ENCODE measurements around the gene RAI14.

RAI14 gene

DNA sequence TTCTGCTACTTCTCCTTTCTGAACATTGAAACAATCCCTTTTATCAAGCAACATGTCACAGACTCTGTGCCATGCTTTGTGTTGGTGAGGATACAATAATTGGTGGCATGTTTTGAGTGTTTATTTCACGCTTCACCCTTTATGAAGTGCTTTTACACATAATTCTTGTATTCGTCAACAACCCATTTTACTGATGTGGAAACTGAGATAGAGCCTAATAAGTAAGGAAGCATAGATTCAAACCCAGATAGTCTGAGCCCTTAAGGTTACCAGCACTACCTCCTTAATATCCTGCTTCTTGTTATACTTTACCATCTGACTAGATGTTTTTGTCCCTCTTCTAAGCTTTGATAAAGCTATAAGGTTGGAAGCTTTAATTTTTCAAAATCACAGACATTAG lies 133.5 kb downstream of the RAI14 start:
- peaks cover 13% of the 10 kb centered on the region; the same call in 1 of the 2 replicates for H3K9me3 ChIP-seq (ENCODE audit: insufficient read depth, low read length)
- DNase-seq (ENCODE audit: low read depth, low spot score) = no peak
- no peak overlapping the region for H3K4me3 ChIP-seq (ENCODE audit: insufficient read length, low read depth)
- no peaks in the 10 kb centered on the region for H3K27me3 ChIP-seq (ENCODE audit: insufficient read depth, insufficient read length)
- no peak overlapping the region for H3K9ac ChIP-seq (ENCODE audit: insufficient read length, low read depth)
- peaks cover 2% of the 10 kb centered on the region for H3K36me3 ChIP-seq (ENCODE audit: insufficient read depth, insufficient read length, low read length)
- no peaks in the 10 kb centered on the region for H3K4me1 ChIP-seq (ENCODE audit: insufficient read depth, insufficient read length)
- TF ChIP-seq YY1 (IDR thresholded peaks at IDR 0.05; ENCODE audit: insufficient read depth, insufficient read length) = no peak
- TF ChIP-seq SUZ12 (IDR thresholded peaks at IDR 0.05; ENCODE audit: extremely low read depth, insufficient read depth, insufficient read length) = no peak
- TF ChIP-seq ZNF274 (IDR thresholded peaks at IDR 0.05; ENCODE audit: low read depth, low read length) = no peak

GRCh38 chr5:34790069-34790468 lies 133.9 kb downstream of the RAI14 start:
- H3K9ac ChIP-seq (ENCODE audit: insufficient read length, low read depth) = no peak overlapping the region
- DNase-seq (ENCODE audit: low read depth, low spot score) = no peak
- TF ChIP-seq YY1 (IDR thresholded peaks at IDR 0.05; ENCODE audit: insufficient read depth, insufficient read length) (no peak), ZNF274 (IDR thresholded peaks at IDR 0.05; ENCODE audit: low read depth, low read length) (no peak), SUZ12 (IDR thresholded peaks at IDR 0.05; ENCODE audit: extremely low read depth, insufficient read depth, insufficient read length) (no peak)
- no peaks in the 10 kb centered on the region for H3K27me3 ChIP-seq (ENCODE audit: insufficient read depth, insufficient read length)
- no peaks in the 10 kb centered on the region for H3K4me1 ChIP-seq (ENCODE audit: insufficient read depth, insufficient read length)
- peaks cover 13% of the 10 kb centered on the region; the same call in 1 of the 2 replicates for H3K9me3 ChIP-seq (ENCODE audit: insufficient read depth, low read length)
- H3K36me3 ChIP-seq (ENCODE audit: insufficient read depth, insufficient read length, low read length) = peaks cover 2% of the 10 kb centered on the region
- no peak overlapping the region for H3K4me3 ChIP-seq (ENCODE audit: insufficient read length, low read depth)

DNA sequence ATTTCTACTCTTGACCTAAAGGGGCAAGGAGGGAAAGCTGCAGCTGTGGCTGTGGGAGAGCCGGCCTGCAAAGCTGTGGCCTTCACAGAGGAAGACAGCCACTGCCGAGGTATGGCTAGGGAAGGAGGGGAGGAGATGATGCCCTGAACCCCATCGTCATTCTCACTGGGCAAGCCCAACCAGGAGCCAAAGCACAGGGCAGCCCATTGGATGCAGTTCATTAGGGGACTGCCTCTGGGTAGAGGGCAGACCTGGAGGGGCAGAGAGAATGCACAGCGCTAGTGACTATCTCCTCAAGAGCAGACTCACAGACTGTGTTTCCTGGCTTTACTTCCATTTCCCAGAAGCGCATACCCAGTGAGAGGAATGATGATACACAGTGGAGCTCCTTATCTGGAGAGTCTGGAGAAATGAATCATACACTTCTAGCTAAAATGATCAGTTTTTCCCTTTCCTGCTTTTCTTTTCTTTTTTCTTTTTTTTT lies 135.7 kb downstream of the RAI14 start:
- H3K4me3 ChIP-seq (ENCODE audit: insufficient read length, low read depth) = no peak overlapping the region

DNA sequence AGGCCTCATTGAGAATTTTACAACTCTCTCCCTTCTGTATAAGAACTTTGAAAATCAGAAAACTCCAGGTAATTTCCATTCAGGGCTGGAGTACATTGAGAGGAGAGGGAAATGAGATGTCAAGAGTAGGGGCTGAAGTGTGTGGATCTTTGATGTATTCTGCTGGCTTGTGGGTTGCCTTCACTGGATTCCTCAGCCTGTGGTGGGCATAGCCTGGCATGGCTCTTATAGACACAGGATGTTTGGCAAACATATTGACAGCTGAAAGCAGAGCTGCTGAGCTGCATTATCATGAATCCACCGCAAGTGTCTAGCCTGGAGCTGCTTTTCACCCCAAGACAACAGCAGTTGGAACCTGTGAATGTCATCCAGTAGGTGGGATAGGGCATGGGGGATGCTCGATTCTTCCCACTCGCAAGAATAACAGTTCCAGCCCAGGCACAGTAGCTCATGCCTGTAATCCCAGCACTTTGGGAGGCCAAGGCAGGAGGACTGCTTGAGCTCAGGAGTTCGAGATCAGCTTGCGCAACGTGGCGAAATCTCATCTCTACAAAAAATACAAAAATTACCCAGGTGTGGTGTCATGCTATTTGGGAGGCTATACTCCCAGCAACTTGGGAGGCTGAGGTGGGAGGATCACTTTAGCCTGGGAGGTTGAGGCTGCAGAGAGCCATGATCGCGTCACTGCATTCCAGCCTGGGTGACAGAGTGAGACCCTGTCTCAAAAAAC lies 146.9 kb downstream of the RAI14 start:
- H3K36me3 ChIP-seq (ENCODE audit: insufficient read depth, insufficient read length, low read length) = peaks cover 71% of the 10 kb centered on the region
- no peaks in the 10 kb centered on the region for H3K27me3 ChIP-seq (ENCODE audit: insufficient read depth, insufficient read length)
- H3K9me3 ChIP-seq (ENCODE audit: insufficient read depth, low read length) = no peaks in the 10 kb centered on the region
- no peak overlapping the region for H3K9ac ChIP-seq (ENCODE audit: insufficient read length, low read depth)
- DNase-seq (ENCODE audit: low read depth, low spot score) = no peak
- no peaks in the 10 kb centered on the region for H3K4me1 ChIP-seq (ENCODE audit: insufficient read depth, insufficient read length)
- no peak overlapping the region for H3K4me3 ChIP-seq (ENCODE audit: insufficient read length, low read depth)
- no peak for TF ChIP-seq SUZ12 (IDR thresholded peaks at IDR 0.05; ENCODE audit: extremely low read depth, insufficient read depth, insufficient read length)
- TF ChIP-seq YY1 (IDR thresholded peaks at IDR 0.05; ENCODE audit: insufficient read depth, insufficient read length) = no peak
- TF ChIP-seq ZNF274 (IDR thresholded peaks at IDR 0.05; ENCODE audit: low read depth, low read length) = no peak

More for the DNA sequence above, 135.7 kb downstream of the RAI14 start:
- H3K9me3 ChIP-seq (ENCODE audit: insufficient read depth, low read length) = peaks cover 7% of the 10 kb centered on the region; the same call in 1 of the 2 replicates
- H3K9ac ChIP-seq (ENCODE audit: insufficient read length, low read depth) = no peak overlapping the region
- no peaks in the 10 kb centered on the region for H3K4me1 ChIP-seq (ENCODE audit: insufficient read depth, insufficient read length)
- H3K36me3 ChIP-seq (ENCODE audit: insufficient read depth, insufficient read length, low read length) = peaks cover 12% of the 10 kb centered on the region
- no peaks in the 10 kb centered on the region for H3K27me3 ChIP-seq (ENCODE audit: insufficient read depth, insufficient read length)
- TF ChIP-seq YY1 (IDR thresholded peaks at IDR 0.05; ENCODE audit: insufficient read depth, insufficient read length) (no peak), SUZ12 (IDR thresholded peaks at IDR 0.05; ENCODE audit: extremely low read depth, insufficient read depth, insufficient read length) (no peak), ZNF274 (IDR thresholded peaks at IDR 0.05; ENCODE audit: low read depth, low read length) (no peak)
- DNase-seq (ENCODE audit: low read depth, low spot score) = no peak

DNA sequence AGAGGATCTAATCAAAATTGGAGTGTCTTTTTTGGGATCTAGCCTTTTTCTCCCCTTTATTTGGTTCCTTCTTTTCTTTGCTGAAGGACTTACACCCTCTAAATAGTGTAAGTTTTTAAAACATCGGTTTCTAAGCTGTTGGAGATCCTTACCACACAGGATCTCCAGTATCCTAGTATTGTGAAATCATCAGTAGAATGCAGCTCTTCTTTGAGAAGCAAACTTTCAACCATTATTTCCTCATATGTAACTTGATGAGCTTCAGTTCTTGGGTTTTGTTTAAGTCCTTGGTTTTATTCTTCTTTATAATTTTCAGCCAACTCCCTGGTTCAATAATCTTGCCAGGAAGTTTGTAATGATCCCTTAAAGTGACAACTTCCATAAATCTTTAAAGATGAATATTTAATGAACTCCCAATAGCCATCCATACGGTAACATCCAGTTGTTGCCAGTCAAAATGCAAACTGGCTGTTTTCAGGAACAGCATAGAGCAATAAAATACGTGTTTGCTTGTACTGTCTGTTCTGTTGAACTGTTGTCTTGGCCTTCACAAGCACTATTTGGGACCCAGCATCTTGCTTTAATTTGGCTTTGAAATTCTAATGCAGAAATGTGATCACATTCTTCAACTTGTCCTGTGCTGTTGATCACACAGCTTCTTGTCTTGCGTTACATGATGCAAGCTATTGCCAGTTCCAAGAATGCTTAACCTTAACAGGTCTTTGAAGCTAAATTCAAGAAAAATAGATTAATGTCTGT lies 148.0 kb downstream of the RAI14 start:
- Histone ChIP-seq H3K36me3 (ENCODE audit: insufficient read depth, insufficient read length, low read length) (peaks cover 72% of the 10 kb centered on the region), H3K4me3 (ENCODE audit: insufficient read length, low read depth) (no peak overlapping the region), H3K9ac (ENCODE audit: insufficient read length, low read depth) (no peak overlapping the region), H3K27me3 (ENCODE audit: insufficient read depth, insufficient read length) (no peaks in the 10 kb centered on the region), H3K4me1 (ENCODE audit: insufficient read depth, insufficient read length) (no peaks in the 10 kb centered on the region), H3K9me3 (ENCODE audit: insufficient read depth, low read length) (no peaks in the 10 kb centered on the region)
- TF ChIP-seq SUZ12 (IDR thresholded peaks at IDR 0.05; ENCODE audit: extremely low read depth, insufficient read depth, insufficient read length) (no peak), YY1 (IDR thresholded peaks at IDR 0.05; ENCODE audit: insufficient read depth, insufficient read length) (no peak), ZNF274 (IDR thresholded peaks at IDR 0.05; ENCODE audit: low read depth, low read length) (no peak)
- DNase-seq (ENCODE audit: low read depth, low spot score) = no peak

- Histone ChIP-seq H3K4me1 (ENCODE audit: insufficient read depth, insufficient read length) (no peaks in the 10 kb centered on the region), H3K9ac (ENCODE audit: insufficient read length, low read depth) (no peak overlapping the region), H3K27me3 (ENCODE audit: insufficient read depth, insufficient read length) (no peaks in the 10 kb centered on the region), H3K4me3 (ENCODE audit: insufficient read length, low read depth) (no peak overlapping the region), H3K36me3 (ENCODE audit: insufficient read depth, insufficient read length, low read length) (peaks cover 69% of the 10 kb centered on the region), H3K9me3 (ENCODE audit: insufficient read depth, low read length) (no peaks in the 10 kb centered on the region)
- TF ChIP-seq ZNF274 (IDR thresholded peaks at IDR 0.05; ENCODE audit: low read depth, low read length) (no peak), SUZ12 (IDR thresholded peaks at IDR 0.05; ENCODE audit: extremely low read depth, insufficient read depth, insufficient read length) (no peak), YY1 (IDR thresholded peaks at IDR 0.05; ENCODE audit: insufficient read depth, insufficient read length) (no peak)
- DNase-seq (ENCODE audit: low read depth, low spot score) = no peak
Observed at GRCh38 chr5:34804913-34805312, 148.8 kb downstream of the RAI14 start.

DNA sequence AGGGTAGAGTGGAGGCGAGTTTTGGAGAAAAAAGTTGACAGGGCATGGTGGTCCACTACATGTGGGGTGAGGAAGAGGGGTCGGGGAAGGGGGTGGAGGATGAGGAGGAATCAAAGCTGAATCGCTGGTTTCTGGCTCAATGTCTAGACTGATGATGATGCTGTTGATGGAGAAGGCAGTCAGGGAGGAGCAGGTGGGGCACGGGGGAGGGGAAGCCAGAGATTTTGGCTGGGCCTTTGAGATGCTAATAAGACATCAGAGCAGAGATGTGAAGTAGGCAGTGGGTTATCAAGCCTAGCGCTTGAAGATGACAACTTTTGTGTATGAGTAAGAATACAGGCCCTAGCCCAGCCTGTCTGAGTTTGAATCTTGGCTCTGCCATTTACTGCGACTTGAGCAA lies 150.4 kb downstream of the RAI14 start:
- H3K36me3 ChIP-seq (ENCODE audit: insufficient read depth, insufficient read length, low read length) = peaks cover 63% of the 10 kb centered on the region
- TF ChIP-seq SUZ12 (IDR thresholded peaks at IDR 0.05; ENCODE audit: extremely low read depth, insufficient read depth, insufficient read length) = no peak
- H3K27me3 ChIP-seq (ENCODE audit: insufficient read depth, insufficient read length) = no peaks in the 10 kb centered on the region

More for the DNA sequence above, 150.4 kb downstream of the RAI14 start:
- Histone ChIP-seq H3K4me1 (ENCODE audit: insufficient read depth, insufficient read length) (no peaks in the 10 kb centered on the region), H3K9ac (ENCODE audit: insufficient read length, low read depth) (no peak overlapping the region), H3K4me3 (ENCODE audit: insufficient read length, low read depth) (no peak overlapping the region), H3K9me3 (ENCODE audit: insufficient read depth, low read length) (no peaks in the 10 kb centered on the region)
- no peak for DNase-seq (ENCODE audit: low read depth, low spot score)
